HG03064 (cell line): ENCODE results near the gene SHOC2.

Experiments used
- ATAC-seq: cut with Tn5 transposase; IDR thresholded peaks from one replicate; pipeline ENCODE4 v1.9.1; 2021; ENCODE audit warnings: low read depth; ENCODE audit not compliant: unreplicated experiment

Gene SHOC2

DNA sequence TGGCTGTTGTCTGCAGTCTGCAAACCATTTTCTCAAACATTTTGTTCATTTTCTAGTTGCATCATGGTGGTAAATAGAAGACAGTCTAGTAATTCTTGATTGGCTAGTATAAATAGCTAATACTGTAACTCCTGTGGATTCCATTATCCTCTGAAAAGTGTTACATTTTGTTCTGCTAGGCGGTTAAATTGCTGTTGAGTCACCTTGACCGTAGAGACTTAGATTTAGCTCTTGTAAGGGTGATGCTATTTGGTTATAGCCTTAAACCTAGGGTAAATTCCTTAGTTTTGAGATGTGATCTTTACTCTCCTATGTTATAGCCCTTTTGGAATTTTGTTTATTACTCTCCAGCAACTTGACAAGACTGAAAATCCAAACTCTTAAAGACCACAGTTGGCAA lies 58.8 kb downstream of the SHOC2 start:
- ATAC-seq, result no peak

DNA sequence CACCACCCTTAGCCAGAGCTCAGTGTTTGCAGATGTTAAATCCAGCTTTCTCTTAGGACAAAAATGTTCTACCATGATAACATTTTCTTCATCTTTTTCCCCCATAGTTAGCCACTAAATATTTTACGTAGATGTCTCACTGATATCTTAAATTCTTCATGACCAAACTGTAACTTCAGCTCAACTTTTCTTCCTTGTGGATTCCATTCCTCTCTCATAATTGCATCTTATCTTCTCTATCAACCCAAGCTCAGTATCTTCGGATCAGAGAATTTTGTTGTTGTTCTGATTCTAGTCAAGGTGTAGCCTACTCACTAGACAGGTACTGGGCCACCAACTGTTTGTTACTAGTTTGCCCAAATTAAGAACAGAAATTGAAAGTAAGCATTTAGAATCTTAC lies 60.2 kb downstream of the SHOC2 start:
- no peak for ATAC-seq

DNA sequence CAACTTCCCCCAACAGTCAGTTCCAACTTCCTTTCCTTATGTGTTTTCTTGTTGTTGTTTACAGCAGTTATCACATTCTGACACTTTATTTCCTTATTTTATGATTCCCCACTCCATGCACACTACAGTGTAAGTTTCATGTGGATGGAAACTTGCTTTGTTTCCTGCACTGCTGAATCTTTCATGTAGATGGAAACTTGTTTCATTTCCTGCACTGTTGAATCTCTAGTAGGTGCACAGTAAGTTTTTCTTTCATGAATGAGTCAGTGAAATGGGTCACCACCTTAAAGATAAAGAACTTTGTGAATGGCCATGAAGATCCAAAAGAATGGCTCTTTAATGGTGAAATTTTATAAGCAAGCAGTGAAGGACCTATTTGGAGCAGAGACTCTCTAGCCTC lies 61.4 kb downstream of the SHOC2 start:
- ATAC-seq, result no peak

GRCh38 chr10:110983466-110983865 lies 64.1 kb downstream of the SHOC2 start:
- ATAC-seq, result no peak

DNA sequence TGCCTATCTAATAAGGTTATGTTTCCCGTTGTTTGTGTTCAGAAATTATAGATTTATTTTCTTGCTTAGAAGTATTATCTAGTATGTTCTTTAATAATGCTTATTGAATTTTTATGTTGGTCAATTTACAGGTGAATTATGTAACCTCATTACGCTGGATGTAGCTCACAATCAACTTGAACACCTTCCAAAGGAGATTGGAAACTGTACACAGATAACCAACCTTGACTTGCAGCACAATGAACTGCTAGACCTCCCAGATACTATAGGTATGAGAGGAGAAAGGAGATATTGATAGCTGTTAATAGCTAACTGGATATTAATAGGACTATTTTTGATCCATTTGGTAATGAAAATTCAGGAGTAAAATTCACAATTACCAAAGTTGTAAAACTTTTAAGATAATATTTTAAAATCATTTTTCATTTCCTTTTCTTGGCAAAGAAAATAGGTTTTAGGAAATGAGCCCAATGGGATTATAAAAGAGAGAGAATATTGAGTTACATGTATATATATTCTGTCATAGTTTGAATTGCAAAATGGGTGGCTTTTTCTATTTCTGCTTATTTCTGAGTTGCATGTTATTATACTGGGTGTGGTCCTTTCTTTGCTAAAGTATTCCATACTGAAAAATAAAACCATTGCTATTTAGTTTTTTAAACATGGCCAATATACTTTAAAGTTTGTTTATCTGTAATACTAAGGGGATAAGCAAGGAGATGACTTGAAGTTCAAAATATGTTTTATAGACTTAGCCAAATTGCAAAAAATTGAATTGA lies 66.3 kb downstream of the SHOC2 start:
- ATAC-seq, result no peak

DNA sequence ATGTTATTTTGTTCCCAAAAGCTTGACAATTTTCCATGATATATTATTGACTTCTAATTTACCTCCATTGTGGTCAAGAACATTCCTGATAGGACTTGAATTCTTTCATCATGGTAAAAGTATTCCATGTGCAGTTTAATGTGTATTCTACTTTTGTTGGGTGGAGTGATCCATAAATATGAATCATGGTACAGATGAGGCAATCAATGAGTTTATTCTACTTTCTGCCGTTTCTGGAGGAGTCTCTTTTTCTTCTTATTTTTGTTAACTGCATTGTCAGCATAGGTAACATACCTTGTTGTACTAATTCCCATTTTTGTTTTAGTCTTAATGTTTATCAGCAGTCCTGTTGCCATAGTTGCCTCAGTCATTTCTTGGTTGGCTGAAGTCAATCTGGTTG lies 69.6 kb downstream of the SHOC2 start:
- no peak for ATAC-seq

DNA sequence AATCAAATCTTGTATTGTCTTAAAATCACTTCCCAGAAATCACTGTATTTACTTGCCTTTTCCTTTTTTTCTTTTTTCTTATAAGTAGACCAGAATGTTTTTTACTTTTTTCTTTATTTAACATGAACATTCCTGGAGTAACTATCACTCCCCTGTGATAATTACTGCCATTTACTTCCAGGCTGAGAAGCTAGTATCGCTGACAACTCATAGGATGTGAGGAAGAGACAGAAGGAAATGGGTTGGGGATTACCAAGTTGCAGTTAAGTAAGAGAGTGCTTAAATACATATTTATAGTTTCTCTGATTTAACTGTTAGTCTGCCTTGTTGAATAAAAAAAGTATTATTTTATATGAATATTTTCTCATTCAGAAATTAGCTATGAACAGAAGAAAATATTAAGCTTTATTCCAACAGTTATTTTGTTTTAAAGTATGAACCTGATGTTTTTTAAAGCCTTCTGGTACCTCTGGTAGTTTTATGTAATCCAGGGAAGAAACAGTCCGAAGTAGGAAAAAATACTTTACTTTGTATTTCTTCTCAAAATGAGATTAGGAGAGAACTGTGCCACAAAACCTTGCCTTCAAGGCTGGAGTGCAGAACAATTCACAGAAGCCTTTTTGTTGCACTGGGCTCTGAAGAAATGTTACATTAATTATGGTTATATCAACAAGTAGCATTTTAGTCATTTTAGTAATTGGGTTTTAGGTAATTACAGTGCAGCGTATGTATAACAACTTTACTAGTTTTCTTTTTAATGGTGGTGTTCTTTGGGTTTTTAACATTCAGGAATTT lies 72.8 kb downstream of the SHOC2 start:
- no peak for ATAC-seq

GRCh38 chr10:110993024-110993693 lies 73.8 kb downstream of the SHOC2 start:
- no peak for ATAC-seq

GRCh38 chr10:110994406-110995086 lies 75.1 kb downstream of the SHOC2 start:
- ATAC-seq, result no peak

DNA sequence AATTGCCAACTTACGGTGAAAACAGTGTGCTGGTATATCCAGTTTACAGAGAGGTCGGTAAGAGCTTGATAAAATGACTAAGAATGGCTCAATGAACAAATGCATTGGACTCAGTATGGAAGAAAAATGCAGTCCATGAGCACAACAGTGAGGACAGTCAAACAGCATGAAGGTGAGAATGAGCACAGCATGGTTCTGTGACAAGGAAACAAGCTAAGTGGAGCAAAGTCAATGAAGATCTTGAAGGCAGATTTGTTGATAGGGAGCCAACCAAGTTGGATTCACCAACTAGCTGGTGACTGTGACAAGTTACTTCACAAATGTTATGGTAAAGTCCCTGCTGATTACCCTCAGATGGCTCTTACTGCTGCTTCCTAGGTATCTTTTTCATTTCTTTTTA lies 75.9 kb downstream of the SHOC2 start:
- no peak for ATAC-seq

- no peak for ATAC-seq
These were observed 76.9 kb downstream of the SHOC2 start for GRCh38 chr10:110996256-110996655.

DNA sequence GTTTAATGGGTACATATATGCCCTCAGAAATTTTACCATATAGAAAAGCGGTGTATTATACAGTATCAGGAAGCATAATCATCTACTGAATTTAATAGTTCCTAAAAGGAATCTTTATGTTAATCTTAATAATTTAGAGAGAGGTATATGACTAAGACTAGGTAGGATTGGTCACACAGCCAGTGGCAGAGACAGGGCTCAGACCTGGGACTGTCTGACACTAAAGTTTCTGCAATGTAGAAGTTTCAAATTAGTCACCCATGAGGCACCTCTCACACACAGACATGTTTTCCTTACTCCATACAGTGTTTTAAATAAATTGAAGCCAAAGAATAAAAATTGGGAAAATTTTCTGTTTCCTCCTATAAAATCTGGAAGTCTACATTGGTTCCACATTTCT lies 84.6 kb downstream of the SHOC2 start:
- ATAC-seq, result no peak

- no peak for ATAC-seq
These were observed 88.1 kb downstream of the SHOC2 start for GRCh38 chr10:111007486-111007885.

GRCh38 chr10:111015181-111015580 lies 95.8 kb downstream of the SHOC2 start:
- no peak for ATAC-seq

GRCh38 chr10:111017098-111017497 lies 97.7 kb downstream of the SHOC2 start:
- no peak for ATAC-seq

- no peak for ATAC-seq
These were observed 98.6 kb downstream of the SHOC2 start for GRCh38 chr10:111018021-111018420.

GRCh38 chr10:111023060-111023459 lies 103.7 kb downstream of the SHOC2 start:
- no peak for ATAC-seq

DNA sequence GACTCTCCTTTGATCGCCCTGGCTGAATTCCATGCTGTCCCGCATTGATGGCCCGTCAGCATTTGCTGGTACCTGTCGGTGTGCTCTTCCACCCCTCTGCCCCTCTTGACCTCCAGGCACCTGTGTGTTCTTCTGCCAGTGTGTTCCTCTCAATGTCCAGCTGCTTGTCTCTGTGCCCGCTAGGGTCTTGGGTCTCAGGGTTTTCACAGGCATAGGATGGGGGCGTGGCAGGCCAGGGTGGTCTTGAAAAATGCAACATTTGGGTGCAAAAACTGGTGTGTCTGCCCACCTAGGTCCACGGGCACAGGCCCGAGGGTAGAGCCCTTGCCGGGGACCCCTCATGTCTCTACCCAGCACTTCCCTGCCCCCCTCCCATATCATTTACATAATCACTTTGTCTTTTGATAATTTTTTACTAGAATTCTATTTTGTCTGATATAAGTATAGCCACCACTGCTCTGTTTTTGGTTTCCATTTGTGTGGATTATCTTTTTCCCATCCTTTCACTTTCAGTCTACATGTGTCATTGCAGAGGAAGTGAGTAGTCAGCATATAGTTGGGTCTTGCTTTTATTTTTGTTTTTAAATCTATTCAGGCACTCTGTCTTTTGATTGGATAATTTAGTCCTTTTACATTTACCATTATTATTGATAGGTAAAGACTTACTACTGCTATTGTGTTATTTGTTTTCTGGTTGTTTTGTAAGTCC lies 110.8 kb downstream of the SHOC2 start:
- ATAC-seq, result no peak

GRCh38 chr10:111034598-111035310 lies 115.3 kb downstream of the SHOC2 start:
- ATAC-seq, result no peak

DNA sequence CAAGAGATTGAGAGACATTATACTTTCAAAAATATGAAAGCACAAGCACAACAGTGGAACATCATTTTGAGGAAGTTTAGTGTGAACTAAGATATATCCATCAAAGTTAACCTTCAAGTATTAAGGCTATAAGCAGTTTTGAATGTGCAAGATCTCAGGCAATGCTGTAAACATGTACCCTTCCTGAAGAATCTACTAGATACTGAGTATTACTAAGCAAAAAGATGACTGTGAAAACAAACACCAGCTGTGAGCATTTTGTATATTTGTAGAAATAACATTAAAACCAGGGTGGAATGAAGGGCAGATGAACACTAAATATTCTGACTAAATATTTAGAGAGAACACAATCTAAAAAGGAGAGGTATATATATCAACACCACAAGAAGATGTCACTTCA lies 116.1 kb downstream of the SHOC2 start:
- ATAC-seq, result no peak
